Activated T-cell treated with anti-CD3 and anti-CD28 coated beads for 48 hours (primary cell): ENCODE data around the gene TMA7.

ENCODE experiments used
- DNase-seq: peaks from one replicate; pipeline ENCODE4 v3.0.0-alpha.2; 2020; ENCODE audit warnings: low read depth

TMA7 gene

DNA sequence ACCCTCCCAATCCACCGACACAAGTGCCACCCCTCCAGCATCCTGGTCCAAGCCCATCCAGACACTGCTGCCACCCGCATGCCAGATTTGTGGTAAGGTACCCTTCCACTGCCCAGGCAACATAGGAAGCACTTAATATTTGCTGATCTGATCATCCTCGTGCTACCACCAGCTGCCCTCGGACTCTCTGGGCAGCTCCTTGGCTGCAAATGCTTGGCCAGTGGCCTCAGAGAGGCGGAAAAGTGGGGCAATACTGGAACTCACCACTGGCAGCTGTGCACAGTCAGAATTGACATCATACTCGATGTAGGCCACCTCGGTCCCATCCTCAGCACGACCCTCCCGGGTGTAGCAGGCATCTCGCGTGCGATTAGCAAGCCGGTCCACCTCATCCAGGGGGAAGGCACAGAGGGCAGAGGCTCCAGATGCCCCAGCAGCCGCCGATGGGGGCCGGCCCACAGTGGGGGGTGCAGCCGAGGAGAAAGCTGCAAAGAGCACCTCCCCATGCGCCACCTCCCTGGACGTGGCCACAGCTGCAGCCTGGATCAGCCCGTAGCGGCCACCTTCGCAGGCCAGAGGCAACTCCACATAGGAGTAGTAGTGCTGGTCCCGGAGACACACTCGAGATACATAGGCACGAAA is 16.7 kb upstream of the TMA7 start:
- no peak for DNase-seq

DNA sequence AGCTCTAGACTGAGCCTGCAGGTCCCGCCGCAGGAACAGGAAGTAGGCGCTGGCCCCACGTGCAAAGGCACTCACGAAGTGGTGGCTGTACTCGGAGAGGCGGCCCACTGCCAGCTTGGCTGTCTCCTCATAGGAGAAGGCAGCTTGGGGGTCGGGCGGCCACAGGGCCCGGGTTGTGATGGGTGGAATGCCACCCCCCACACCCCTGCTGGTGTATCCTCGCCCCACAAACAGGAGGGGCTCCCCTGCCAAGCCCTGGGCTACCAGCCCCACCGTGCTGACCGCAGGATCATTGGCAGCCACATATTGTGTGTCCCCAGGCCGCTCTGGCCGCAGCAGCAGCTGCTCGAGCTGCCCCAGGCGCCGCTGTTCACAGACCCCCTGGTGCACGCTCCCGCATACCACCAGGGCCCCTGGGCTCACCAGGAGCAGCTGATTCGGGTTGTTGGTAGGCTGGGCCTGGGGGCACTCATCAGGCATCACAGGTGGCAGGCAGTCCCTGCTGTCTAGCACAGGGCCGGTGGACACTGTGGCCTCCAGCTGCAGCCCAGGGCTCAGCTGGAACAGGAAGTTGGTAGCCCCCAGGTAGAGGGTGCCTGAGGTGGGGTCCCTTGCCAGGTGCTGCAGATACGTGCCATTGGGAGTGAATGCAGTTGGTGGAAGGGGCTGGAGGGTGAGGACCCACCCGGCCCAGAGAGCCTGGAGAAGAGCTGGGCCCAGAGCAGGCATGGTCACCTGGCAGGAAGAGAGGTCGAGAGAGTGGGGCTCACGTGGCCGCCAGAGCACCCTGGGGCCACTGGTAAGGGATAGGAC is 16.0 kb upstream of the TMA7 start:
- DNase-seq = no peak

DNA sequence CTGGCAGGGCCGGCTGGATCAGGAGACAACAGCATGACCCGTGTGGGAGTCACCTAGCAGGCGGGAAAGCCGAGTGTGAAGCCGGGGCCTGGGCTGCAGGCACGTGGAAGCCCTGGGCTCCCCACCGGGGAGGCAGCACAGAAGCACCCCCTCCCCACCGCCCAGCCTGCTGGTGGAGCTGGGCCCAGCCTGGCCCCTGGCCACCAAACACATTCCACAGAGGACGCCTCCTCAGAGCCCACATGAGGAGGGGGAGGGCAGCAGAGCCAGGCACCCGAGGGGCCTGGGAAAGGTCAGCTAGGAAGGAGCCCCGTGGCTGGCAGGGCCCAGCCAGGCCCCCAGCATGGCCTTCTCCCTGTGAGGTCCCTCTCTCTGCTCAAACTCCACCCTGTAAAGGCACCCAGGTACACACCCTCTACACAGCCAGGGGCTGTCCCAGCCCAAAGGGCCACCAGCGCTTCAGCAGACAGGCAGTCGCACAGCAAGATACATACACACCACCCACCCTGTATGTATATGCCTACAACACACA is 14.7 kb upstream of the TMA7 start:
- DNase-seq = no peak

DNA sequence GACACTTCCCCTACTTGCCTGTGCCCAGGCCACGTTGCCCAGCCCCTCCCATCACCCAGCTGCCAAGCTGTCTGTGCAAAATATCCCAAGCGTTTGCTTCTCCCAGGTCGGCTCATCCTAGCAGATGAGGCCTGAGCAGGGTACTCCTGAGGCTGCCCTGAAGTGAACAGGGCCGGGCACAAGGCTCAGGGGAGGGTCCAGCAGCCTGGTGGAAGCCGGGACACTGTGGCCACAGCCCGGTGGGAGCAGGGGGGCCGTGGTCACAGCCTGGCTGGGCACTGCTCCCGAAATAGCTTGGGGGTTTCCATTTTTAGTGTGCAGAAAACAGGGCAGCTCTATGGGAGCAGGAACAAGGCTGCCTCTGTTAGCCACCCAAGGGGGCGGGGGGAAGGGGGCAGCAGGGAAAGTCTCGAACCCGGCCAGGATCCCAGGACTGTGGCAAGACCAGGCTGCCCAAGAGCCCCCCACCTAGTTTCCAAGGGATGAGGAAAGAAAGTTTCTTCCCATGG is 13.6 kb upstream of the TMA7 start:
- no peak for DNase-seq

DNA sequence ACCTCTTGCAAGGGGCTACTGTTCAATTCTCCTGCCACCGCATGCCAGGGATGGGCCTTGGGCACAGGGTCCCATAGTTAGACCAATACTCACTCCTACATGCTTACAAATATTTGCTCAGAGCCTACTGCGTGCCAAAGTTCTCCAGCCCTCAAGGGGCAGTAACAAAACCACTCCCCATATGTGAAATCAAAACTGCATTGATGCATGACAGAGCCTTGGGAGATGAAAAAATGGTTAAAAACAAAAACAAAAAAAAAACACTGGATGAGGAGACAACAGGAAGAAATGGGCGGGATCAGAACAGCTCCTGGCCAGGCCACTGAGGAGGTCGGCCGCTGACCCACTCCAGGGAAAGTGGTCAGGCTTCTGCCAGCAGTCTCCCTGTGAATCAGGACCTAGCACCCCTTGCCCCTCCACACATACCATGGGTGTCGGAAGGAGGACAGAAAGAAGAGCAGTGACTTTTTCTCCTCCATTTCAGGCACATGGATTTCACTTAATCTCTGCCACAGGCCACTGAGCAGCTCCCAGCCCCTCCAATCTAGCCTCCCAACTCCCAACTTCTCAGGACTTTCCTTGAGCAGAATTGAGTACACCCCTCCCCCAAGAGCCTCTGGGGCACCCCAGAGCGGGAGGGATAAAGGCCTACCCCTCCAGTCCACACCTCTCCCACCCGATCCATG is 13.0 kb upstream of the TMA7 start:
- DNase-seq = no peak

DNA sequence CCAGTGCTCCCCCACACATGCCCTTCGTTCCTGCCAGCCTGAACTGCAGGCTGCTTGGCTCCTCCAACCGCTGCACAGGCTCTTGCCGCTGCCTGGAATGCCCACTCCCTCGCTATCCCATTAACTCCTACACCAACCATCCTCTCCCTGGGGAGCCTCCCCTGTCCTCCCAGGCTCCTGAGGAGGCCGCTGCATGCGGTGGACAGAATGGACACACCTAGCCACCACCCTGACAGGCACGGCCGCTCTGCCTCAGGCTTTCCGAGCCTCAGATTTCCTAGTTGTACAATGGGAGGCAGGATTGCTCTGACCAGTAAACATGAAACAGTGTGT is 12.5 kb upstream of the TMA7 start:
- no peak for DNase-seq

DNA sequence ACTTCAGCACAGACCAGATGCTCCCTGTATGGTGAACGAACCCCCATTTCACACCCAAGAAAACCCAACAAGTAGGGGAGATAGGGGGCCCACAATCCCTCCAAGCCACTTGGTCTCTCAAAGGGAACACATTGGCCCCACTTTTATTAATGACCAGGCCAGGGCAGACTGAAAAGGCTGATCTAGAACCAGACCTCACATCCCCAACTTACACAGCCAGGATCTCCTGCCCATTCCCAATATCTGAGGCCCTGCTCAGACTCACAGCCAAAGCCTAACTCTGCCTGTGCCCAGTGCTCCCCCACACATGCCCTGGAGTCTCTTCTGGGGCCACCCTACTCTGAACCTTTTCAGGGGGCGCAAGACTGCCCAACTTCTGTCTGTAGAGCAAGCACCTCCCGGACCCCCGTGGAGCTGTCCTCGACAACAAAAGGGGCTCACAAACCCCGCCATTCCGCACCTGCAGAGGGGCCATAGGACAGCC is 11.9 kb upstream of the TMA7 start:
- DNase-seq = no peak

DNA sequence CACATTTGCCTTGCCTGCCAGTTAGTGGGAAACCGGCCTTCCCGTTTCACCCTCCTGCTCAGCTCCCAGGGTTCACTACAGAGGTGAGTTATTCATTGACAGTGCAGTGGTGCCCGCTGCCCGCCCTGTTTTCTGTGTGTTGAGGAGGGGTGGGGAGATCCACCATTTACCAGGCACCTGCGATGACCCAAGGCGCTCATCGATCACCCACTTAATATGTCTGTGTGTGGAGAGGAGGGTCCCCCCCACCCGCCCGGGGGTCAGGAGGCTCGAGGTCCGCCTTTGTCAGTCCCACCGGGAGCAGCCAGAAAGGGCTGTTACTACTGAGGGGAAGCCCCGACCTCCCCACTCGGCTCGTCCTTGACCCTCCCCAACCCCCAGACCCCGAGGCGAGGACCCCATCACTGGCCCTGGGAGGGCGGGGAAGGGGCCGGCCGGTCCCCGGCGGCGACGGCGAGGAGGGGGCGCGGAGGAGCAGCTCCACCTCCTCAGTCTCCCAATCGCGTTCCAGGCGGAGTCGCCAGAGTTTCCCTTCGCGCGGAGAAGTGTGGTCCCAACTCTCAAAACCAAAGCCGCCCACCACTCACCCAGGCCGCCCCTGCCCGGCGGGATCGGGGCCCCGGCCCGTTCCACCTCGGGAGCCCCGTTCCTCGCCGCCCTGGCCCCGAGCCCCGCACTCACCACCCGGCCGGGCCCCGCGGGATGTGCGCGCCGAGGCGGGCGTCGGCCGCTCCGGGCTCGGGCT is 11.3 kb upstream of the TMA7 start:
- no peak for DNase-seq

DNA sequence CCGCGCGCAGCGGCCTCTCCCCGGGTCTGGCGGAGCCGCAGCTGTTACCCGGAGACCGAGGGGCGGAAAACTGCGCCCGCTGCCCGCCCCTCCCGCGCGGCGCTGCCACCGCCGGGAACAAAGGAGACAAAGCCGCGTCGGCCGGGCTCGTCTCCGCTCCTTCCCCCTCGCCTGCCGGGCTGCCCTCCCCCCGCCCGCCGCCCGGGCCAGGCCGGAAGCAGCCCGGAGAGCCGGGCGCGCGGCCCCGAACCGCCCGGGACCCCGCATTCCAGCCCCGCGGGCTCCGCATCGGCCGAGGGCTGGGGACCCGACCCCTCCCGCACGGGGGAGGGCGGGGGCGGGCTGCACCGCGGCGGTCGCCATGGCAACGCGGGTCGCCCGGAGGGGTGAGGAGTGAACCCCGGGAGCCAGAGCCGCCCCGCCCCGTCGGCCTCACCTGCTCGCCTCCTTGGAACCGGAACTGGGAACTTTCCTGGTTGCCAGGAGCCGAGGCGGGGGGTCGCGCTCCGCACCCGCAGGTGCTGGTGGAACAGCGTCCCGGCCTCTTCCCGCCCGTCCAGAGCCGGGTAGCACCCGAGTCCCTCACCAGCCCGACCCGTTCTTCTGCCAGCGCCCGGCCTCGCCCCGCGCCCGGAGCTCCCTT is 10.6 kb upstream of the TMA7 start:
- peak; percentile 49 for DNase-seq

DNA sequence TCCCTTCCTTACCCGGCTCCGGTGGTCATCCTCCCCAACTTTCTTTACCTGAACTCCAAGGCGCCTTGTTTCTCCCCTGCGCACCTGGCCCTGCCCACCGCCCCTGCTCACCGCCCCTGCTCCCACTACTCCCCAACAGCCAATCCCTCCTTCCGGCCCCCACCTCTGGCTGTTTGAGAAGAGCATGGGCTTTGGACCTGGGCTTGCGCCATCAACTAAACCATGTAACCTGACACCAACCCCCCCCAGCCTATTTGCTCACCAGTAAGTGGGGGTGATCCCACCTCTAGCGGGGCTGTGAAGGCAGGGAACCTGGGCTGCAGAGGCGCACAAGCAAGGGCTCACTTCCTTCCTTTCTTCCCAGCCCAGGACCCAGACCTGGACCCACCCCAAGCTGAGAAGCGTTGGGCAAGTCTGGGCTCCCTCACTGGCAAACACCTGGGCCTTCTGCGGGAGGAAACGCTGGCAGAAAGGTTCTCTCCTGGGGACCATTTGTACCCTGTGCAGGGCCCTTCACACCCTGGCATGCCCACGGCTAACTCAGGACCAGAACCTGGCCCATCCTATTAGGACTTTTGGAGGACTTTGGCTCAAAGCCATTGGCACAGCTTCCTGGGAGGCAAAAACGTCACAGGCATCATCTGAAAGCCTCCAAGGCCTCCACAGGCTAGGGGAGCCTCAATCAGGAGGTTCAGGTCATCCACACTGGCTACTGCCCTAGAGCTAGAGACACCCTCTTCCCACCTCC is 9.9 kb upstream of the TMA7 start, which contains the start of gene PLXNB1:
Gene PLXNB1, minus strand, starts transcription at position 127 of the 748 bp plus-strand sequence. CDS start 5,475 bp downstream, outside the sequence.
- DNase-seq = no peak

DNA sequence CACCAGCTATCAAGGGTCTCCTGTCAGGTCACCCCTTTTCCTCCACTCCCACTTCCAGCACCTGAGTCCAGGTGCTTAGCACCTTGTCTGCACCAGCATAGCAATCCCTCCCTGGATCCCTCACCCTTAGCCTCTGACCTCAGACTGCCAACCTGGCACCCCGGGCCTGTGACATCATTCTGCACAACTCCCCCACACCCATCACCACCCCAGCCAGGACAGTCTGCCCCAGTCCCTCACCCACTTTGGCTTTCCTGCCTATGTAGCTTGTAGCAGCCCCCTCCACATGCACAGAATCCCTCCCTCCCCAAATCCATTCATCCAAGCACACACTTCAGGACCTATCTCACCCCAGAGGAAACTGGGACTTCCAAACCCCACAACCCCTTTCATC is 9.4 kb upstream of the TMA7 start:
- DNase-seq = no peak

DNA sequence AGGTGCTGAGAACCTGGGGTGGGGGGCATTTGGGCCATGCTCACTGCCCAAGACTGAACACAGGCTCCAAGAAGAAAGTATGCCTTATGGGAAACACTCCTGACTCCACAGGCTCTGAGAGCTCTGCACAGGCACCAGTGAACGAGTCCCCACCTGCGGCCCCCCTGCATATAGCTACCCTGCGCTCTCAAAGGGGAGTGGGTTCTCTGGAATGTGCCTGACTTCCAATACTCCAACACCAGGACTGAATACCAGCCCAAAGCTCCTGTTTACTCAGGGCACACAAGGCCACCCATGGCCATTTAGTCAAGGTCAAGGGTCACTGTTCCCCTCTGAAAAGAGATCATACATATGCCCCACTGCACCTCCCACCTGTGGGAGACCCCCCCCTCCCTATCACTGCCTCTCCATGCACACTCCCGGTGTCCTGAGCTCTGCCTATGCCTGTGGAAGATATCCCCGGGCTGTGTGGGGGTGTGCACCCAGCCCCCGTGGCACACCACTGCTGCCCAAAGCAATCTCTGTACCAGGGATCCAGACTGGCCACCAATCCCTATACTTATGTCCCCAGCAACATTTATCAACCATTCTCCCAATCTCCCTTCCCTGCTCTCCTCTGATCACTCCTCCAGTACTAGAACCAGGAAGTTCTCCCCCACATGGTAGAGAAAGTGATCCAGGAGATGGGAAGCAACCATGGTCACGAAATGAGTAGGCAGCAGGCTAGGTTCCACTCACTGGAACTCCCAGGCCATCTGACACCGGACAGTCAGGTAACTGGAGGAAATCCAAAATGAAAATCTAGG is 8.6 kb upstream of the TMA7 start:
- DNase-seq = no peak

DNA sequence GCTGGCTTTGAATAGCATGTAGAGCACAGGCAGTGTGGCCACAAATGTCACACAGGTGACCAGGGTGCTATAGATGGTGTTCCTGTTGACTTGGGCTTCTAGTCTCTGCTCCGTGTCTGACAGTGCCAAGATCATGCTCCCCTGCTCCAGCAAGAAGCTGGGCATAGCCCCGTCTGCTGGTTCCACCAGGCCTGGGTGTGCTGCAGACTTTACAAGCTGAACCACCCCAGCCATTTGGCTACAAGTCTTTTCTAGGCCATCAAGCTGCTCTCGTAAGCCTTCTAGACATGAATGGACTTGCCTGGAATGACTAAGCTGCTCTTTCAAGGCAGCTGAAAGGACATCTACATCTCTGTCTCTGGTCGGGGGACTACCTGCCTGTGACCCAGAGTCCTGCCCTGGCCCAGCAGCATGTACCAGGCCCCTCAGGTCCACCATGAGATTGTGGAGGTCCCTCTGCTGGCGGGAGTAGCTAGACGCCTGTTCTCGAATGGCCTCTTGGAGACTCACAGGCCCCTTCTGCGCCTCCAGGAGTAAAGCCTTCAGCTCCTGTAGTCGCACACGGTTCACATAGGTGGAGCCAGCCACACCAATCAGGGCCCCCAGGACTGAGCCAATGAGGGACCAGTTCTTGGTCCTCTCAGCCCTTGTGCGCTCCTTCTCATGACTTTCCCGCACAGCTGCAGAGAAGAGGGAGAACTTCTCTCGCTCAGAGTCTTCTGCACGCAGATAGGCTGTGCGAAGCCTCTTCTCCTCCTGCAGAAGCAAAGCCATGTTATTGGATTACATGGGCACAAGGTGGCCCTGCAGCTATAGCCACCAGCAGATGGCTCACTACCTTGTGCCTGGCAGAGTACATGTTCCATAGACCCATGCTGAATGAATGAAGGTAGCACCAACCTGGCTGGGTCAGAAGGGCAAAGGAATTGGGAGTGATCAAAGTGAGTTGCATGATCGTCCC is 7.4 kb upstream of the TMA7 start:
- no peak for DNase-seq

DNA sequence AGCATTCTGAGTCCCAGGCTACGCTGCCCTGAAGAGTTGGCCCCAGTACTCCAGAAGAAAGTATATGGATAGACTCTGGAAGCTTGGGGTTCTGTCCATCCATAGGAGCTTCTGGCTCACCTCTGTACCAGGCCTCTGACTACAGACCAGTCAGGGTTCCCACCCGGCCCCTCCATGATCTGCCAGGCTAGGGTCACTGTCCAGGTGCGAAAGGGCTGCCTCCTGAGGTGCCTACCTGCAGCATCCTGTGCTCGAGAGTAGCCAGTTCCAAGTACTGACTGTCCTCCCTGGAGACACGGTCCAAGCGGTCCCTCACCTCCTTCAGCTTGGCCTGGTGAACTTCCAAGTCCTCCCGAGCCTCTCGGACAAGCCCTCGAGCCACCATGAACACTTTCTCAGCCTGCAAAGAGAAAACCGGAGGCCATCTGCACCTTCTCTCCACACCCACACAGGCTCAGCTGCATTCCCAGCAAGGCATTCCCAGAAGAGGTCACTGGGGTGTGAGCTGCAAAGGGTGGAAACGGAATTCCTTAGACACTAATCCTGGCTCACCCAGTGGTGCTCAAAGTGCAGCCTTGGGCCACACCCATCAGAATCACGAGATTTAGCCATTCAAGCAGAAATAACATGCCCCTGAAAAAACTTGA is 6.5 kb upstream of the TMA7 start:
- no peak for DNase-seq

DNA sequence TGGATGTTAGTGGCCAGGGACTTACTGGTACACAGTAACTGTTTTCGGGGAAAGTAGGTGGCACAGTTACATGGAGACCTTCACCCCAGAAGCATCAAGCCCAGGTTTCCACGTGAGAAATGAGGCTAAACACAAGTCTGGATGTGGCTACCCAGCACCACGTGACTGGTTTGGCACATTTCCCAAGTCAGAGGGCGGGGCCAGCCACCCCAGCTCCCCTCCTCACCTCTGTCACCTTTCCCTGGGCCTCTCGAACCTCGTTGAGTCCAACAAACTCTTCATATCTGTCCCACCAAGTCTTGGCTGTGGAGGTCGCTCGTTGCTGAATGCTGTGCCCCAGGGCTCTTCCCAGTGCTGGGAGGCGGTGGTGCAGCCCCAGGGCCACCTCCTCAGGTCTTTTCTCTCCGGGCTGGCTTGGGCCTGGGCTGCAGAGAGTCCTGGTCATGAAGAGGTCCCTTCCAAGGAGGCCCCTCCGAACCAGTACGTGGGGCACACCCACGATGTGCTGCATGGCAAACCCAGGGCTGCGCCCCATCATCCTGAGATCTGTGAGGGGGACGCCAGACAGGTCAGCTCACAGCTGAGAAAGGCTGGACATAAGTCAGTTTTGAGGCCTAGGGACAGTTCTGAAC is 5.3 kb upstream of the TMA7 start:
- no peak for DNase-seq

DNA sequence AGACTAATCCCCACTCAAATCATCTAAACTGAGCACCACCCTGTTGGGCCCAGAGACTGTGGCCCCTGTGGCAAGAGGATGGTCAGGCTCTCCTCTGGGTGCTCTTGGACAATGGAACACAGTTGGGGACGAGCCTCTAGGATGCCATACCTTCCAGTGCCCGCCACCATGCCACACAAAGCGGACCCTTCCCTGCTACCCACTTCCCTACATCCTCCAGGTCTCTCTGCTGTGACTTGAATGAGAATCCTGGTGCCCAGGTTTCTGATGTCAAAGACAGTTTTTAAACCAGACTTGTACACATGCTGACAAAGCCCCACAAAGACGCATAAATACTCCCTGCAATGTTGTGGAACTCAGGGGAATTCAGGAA is 4.8 kb upstream of the TMA7 start:
- DNase-seq = no peak

DNA sequence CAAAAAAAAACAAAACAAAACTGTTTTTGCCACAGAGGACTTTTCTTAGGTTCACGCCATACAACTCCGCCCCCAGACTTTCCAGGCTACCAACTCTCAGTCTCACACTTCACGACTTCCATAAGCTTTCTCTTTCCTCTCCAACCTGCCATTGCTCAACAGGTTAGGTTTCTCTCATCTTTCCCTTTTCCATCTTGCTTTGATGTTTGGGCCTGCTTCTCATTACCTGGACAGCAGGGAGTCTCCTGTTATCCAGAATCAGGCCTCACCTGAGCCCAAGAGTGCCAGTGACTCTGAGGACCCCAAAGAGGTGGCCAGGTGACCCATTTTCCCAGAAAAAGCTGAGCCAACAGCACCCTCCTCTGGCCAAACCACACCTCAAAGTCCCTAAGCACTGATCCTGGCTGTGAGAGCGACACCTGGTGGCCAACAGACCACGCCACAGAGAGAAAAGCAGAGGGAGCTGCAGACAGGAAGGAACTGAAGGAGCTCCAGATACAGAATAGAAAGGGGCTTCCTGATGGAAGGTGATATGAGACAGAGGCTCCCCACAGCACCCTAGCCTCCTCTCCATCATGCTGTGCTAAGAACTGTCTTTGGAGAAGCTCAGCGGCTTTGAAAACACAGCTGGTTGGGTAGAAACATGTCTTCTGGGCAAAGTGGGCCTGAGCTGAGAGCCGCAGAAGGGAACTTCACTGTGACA is 4.1 kb upstream of the TMA7 start:
- DNase-seq = peak; percentile 75
